ENCODE measurements around the gene TXNRD2.
"Not testable (repeated sequence)": the region's sequence is repeated elsewhere in the genome, so short reads cannot be mapped to it uniquely, and the experiment has no call there.

DNA sequence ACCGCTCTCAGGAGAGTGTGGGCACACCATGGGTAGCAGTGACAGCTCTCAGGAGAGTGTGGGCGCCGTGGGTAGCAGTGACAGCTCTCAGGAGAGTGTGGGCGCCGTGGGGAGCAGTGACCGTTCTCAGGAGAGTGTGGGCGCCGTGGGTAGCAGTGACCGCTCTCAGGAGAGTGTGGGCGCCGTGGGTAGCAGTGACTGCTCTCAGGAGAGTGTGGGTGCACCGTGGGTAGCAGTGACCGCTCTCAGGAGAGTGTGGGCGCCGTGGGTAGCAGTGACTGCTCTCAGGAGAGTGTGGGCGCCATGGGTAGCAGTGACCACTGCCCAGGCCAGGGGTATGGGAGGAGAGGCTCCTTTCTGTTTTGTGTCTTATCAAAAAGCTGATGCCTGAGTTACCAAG lies 33.7 kb downstream of the TXNRD2 start:
- TF ChIP-seq, protein P1, sequence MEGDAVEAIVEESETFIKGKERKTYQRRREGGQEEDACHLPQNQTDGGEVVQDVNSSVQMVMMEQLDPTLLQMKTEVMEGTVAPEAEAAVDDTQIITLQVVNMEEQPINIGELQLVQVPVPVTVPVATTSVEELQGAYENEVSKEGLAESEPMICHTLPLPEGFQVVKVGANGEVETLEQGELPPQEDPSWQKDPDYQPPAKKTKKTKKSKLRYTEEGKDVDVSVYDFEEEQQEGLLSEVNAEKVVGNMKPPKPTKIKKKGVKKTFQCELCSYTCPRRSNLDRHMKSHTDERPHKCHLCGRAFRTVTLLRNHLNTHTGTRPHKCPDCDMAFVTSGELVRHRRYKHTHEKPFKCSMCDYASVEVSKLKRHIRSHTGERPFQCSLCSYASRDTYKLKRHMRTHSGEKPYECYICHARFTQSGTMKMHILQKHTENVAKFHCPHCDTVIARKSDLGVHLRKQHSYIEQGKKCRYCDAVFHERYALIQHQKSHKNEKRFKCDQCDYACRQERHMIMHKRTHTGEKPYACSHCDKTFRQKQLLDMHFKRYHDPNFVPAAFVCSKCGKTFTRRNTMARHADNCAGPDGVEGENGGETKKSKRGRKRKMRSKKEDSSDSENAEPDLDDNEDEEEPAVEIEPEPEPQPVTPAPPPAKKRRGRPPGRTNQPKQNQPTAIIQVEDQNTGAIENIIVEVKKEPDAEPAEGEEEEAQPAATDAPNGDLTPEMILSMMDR (IDR thresholded peaks at IDR 0.05; ENCODE audit: borderline replicate concordance, extremely low read depth, low read length, poor library complexity, severe bottlenecking): not testable (repeated sequence)
- TF ChIP-seq EZH2 (IDR thresholded peaks at IDR 0.05; ENCODE audit: borderline replicate concordance, low read depth, low read length, severe bottlenecking): not testable (repeated sequence)
